Large intestine (tissue), 3 donors: ENCODE measurements around the gene C18orf54. TPM values are rescaled to one million over a fixed set of nuclear protein-coding genes. Genes with fewer than 3 reads are reported as not detected.

Source experiments
- DNase-seq, 2 donors: peaks; one replicate each; pipeline versions ENCODE4 v3.0.0 to v3.0.0-alpha.2; 2013
- H3K27ac ChIP-seq: one replicate; pipeline ENCODE4 v1.5.1; 2013; ENCODE audit warnings: low read length
- H3K27me3 ChIP-seq: 2 replicates; pipeline ENCODE4 v1.6.1; 2013; ENCODE audit warnings: low read length; ENCODE audit not compliant: control insufficient read depth, insufficient read depth
- H3K36me3 ChIP-seq: 2 replicates; pipeline ENCODE4 v1.6.1; 2013; ENCODE audit warnings: low read length; ENCODE audit not compliant: control insufficient read depth, insufficient read depth
- H3K4me1 ChIP-seq: one replicate; pipeline ENCODE4 v1.6.1; 2013; ENCODE audit warnings: low read length; ENCODE audit not compliant: control insufficient read depth, insufficient read depth
- H3K4me3 ChIP-seq: one replicate; pipeline ENCODE4 v1.5.1; 2013; ENCODE audit warnings: low read length
- H3K9me3 ChIP-seq: one replicate; pipeline ENCODE4 v1.6.1; 2013; ENCODE audit warnings: mild to moderate bottlenecking, low read depth, low read length, moderate library complexity; ENCODE audit not compliant: control insufficient read depth
- WGBS: methylation state at CpG from one replicate; pipeline ENCODE4 v1.1.5; 2013; ENCODE audit warnings: low lambda C conversion rate; ENCODE audit not compliant: insufficient coverage; 5-methylcytosine and 5-hydroxymethylcytosine counted together
- polyA plus RNA-seq: library from polyadenylated mRNA; unstranded; fragments of 120-200 nt; gene quantifications from one replicate; pipeline ENCODE4 v1.2.1, GENCODE V29; 2013

Gene C18orf54
- polyA plus RNA-seq, 1 donor = 3.6 TPM

GRCh38 chr18:54415086-54415485 is 57.4 kb downstream of the C18orf54 start:
- H3K4me1 ChIP-seq = no peaks in the 10 kb centered on the region
- DNase-seq = no peak
- WGBS = 100% methylated on average over 1 of the region's 2 CpGs
- H3K9me3 ChIP-seq = no peaks in the 10 kb centered on the region
- H3K4me3 ChIP-seq = no peak overlapping the region
- no peaks in the 10 kb centered on the region for H3K36me3 ChIP-seq
- no peak overlapping the region for H3K27ac ChIP-seq
- no peaks in the 10 kb centered on the region for H3K27me3 ChIP-seq

DNA sequence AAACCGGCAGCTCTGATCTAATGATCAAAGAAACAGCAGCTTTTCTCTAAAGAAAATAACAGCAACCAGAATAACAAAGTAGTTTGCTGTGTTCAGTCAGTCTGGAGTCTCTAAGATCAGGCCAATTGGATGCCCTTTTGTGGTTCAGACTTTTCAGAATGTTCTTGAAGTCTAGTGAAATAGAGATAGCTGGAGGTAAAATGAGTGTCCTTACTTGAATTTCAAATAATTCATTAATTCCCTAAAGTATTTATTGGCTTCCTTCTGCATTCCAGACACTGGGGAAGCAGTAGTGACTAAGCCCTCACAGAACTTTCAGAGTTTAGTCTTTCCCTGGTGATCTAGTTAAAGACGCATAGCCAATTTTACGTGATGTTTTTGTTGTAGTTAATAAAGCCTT is 58.7 kb downstream of the C18orf54 start:
- Histone ChIP-seq H3K27me3 (no peaks in the 10 kb centered on the region), H3K4me1 (no peaks in the 10 kb centered on the region), H3K4me3 (no peak overlapping the region), H3K36me3 (no peaks in the 10 kb centered on the region), H3K27ac (no peak overlapping the region), H3K9me3 (no peaks in the 10 kb centered on the region)
- no peak for DNase-seq
- WGBS = no CpG with 5 or more reads among the region's 3 CpGs

- no peaks in the 10 kb centered on the region for H3K36me3 ChIP-seq
- H3K9me3 ChIP-seq = no peaks in the 10 kb centered on the region
- H3K4me3 ChIP-seq = no peak overlapping the region
- H3K27ac ChIP-seq = no peak overlapping the region
- WGBS = no CpG with 5 or more reads among the region's 2 CpGs
- no peaks in the 10 kb centered on the region for H3K27me3 ChIP-seq
- no peaks in the 10 kb centered on the region for H3K4me1 ChIP-seq
- DNase-seq = no peak
Observed at GRCh38 chr18:54423831-54424230, 66.1 kb downstream of the C18orf54 start.

- Histone ChIP-seq H3K9me3 (no peaks in the 10 kb centered on the region), H3K4me1 (no peaks in the 10 kb centered on the region), H3K4me3 (no peak overlapping the region), H3K27ac (no peak overlapping the region), H3K27me3 (no peaks in the 10 kb centered on the region), H3K36me3 (no peaks in the 10 kb centered on the region)
- WGBS = no CpG with 5 or more reads among the region's 2 CpGs
- DNase-seq = no peak
Observed at GRCh38 chr18:54426085-54426665, 68.5 kb downstream of the C18orf54 start.

Other genes with a start within 250 kb of the C18orf54 start
- 54.2 TPM for gene MBD2, start 133.2 kb upstream of the C18orf54 start, polyA plus RNA-seq
- gene POLI, start 88.4 kb upstream of the C18orf54 start, polyA plus RNA-seq = 45.8 TPM
- 0.06 TPM for gene STARD6, start within 50 bp of the C18orf54 start, polyA plus RNA-seq
- gene DYNAP, start 233.3 kb downstream of the C18orf54 start, polyA plus RNA-seq = 0.37 TPM